ENCODE results near the gene CRAT. TPM values are rescaled to one million over a fixed set of nuclear protein-coding genes. Genes with fewer than 3 reads are reported as not detected.

CRAT gene
- total RNA-seq, 1 experiment from 2014 or later: 16.1 TPM

DNA sequence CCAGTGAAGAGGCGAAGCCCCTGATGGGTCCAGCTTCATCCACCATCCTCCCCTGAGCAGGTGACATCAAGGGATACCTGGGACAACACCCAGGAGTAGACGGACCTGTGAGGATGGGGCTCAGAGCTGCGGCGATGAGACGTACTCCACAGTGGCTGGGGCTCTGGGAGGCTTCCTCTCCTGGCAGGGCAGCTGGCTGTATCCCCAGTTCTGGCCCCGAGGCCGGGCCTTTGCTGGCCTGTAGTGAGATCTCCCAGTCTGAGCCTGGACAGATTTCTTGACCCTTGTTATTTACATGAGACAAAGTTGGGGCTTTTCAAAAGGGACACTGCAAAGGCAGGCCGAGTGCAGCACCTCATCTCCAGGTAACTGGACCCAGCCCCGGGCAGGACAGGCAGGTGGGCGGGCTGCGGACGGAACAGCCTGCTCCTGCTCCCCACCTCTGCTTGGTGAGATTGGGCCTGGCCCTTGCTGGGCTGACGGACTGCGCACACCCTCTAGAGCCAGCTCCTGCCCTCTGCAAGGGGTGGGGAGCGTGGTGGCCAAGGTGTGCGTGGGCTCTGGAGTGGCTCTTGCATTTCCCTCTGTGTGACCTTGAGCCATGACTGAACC, 44.4 kb upstream of the CRAT start:
- H3K27ac ChIP-seq (ENCODE audit: low read length): no peak overlapping the region
- no peaks in the 10 kb centered on the region for H3F3A ChIP-seq (ENCODE audit: low read length, unreplicated experiment)
- ChIA-PET CTCF (no interaction called here), POLR2A (ENCODE audit: unreplicated experiment) (no interaction called here)
- H3K4me1 ChIP-seq (ENCODE audit: insufficient read depth, low read length): no peaks in the 10 kb centered on the region
- no peaks in the 10 kb centered on the region for H3K79me2 ChIP-seq (ENCODE audit: low read length)
- TF ChIP-seq EZH2 (IDR thresholded peaks at IDR 0.05; ENCODE audit: low read length, unreplicated experiment) (no peak), EZH2phosphoT487 (IDR thresholded peaks at IDR 0.05; ENCODE audit: borderline replicate concordance, low read length) (no peak)
- TF ChIP-seq, protein P1, sequence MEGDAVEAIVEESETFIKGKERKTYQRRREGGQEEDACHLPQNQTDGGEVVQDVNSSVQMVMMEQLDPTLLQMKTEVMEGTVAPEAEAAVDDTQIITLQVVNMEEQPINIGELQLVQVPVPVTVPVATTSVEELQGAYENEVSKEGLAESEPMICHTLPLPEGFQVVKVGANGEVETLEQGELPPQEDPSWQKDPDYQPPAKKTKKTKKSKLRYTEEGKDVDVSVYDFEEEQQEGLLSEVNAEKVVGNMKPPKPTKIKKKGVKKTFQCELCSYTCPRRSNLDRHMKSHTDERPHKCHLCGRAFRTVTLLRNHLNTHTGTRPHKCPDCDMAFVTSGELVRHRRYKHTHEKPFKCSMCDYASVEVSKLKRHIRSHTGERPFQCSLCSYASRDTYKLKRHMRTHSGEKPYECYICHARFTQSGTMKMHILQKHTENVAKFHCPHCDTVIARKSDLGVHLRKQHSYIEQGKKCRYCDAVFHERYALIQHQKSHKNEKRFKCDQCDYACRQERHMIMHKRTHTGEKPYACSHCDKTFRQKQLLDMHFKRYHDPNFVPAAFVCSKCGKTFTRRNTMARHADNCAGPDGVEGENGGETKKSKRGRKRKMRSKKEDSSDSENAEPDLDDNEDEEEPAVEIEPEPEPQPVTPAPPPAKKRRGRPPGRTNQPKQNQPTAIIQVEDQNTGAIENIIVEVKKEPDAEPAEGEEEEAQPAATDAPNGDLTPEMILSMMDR (conservative IDR thresholded peaks at IDR 0.05; ENCODE audit: low read depth, low read length): no peak
- no peak overlapping the region for H3K4me3 ChIP-seq (ENCODE audit: low read length)
- ATAC-seq (no peak), DNase-seq (no peak)
- intact Hi-C loops (cut with micrococcal nuclease): no loop called here
- no TSS peak for BruUV-seq (replicated peaks)
- no peaks in the 10 kb centered on the region for H3K9me2 ChIP-seq (replicated peaks; ENCODE audit: low read length)
- no peaks in the 10 kb centered on the region for H3K27me3 ChIP-seq (ENCODE audit: low read length)
- no peaks in the 10 kb centered on the region for H3K36me3 ChIP-seq (ENCODE audit: low read depth, low read length)
- H4K20me1 ChIP-seq (ENCODE audit: low read length): no peaks in the 10 kb centered on the region
- H2AFZ ChIP-seq (ENCODE audit: low read length): no peak overlapping the region
- no peak overlapping the region for H3K4me2 ChIP-seq (ENCODE audit: low read length)
- H3K9me3 ChIP-seq (ENCODE audit: low read length): no peaks in the 10 kb centered on the region
- H3K9ac ChIP-seq (ENCODE audit: low read length): no peak overlapping the region

DNA sequence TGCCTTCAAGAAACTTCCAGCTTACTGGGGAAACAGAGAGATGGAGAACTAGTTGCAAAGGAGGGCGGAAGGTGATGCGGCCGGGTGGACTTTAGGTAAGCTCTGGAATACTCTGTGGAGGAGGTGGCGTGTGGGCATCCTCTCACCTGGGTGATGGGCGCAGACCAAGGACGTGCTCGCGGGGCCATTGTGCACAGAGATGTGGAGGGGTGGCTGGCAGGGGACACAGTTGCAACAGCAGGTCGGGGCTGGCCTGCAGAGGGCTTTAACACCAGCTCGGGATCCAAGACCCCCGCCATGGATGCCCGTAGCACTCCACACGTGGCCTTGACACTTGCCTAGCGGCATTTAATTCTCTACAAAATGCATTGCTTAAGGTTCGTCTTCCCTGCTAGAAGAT, 40.9 kb upstream of the CRAT start:
- BruUV-seq (replicated peaks): no TSS peak
- ATAC-seq (no peak), DNase-seq (no peak)
- Histone ChIP-seq H3K9ac (ENCODE audit: low read length) (no peak overlapping the region), H3K9me3 (ENCODE audit: low read length) (no peaks in the 10 kb centered on the region), H3K36me3 (ENCODE audit: low read depth, low read length) (no peaks in the 10 kb centered on the region), H3F3A (ENCODE audit: low read length, unreplicated experiment) (no peaks in the 10 kb centered on the region), H3K27me3 (ENCODE audit: low read length) (no peaks in the 10 kb centered on the region), H3K4me1 (ENCODE audit: insufficient read depth, low read length) (no peaks in the 10 kb centered on the region), H3K79me2 (ENCODE audit: low read length) (no peaks in the 10 kb centered on the region), H3K4me3 (ENCODE audit: low read length) (no peak overlapping the region), H4K20me1 (ENCODE audit: low read length) (no peaks in the 10 kb centered on the region), H3K4me2 (ENCODE audit: low read length) (no peak overlapping the region), H2AFZ (ENCODE audit: low read length) (no peak overlapping the region), H3K27ac (ENCODE audit: low read length) (no peak overlapping the region), H3K9me2 (replicated peaks; ENCODE audit: low read length) (no peaks in the 10 kb centered on the region)
- ChIA-PET POLR2A (ENCODE audit: unreplicated experiment) (no interaction called here), CTCF (no interaction called here)
- TF ChIP-seq EZH2 (IDR thresholded peaks at IDR 0.05; ENCODE audit: low read length, unreplicated experiment) (no peak), EZH2phosphoT487 (IDR thresholded peaks at IDR 0.05; ENCODE audit: borderline replicate concordance, low read length) (no peak)
- TF ChIP-seq, protein P1 (conservative IDR thresholded peaks at IDR 0.05; ENCODE audit: low read depth, low read length): no peak
- intact Hi-C loops (cut with micrococcal nuclease): no loop called here

DNA sequence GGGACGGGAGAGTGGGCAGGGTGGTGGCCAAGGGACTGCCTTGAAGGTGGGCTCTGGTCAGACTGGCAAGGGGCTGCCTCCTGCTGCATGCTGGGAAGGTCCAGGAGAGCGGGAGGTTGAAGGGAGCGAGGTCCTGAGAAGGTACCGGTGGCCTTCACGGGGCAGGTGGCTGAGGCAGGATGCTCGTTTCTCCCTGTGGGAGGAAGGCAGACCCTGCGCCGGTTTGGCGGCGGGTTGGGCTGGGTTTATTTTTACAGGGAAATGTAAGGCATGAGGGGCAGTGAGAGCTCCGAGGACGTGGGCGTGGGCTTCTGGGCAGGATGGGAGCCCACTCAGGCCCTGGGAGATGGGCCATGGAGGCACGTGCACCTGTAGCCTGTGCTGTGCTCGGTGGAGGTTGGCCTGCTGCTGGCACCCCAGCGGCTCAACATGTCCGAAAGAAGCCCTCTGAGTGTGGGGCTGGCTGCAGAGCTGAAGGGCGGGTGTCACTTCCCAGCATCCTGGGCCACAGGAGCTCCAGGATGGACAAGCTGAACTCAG, 40.1 kb upstream of the CRAT start:
- H3K36me3 ChIP-seq (ENCODE audit: low read depth, low read length): no peaks in the 10 kb centered on the region

More for the DNA sequence above, 40.1 kb upstream of the CRAT start:
- DNase-seq: no peak
- Histone ChIP-seq H3K79me2 (ENCODE audit: low read length) (no peaks in the 10 kb centered on the region), H3K4me2 (ENCODE audit: low read length) (no peak overlapping the region), H4K20me1 (ENCODE audit: low read length) (no peaks in the 10 kb centered on the region), H3K9me2 (replicated peaks; ENCODE audit: low read length) (no peaks in the 10 kb centered on the region), H3K4me1 (ENCODE audit: insufficient read depth, low read length) (no peaks in the 10 kb centered on the region), H3K27ac (ENCODE audit: low read length) (no peak overlapping the region), H3F3A (ENCODE audit: low read length, unreplicated experiment) (no peaks in the 10 kb centered on the region), H3K4me3 (ENCODE audit: low read length) (no peak overlapping the region), H3K9ac (ENCODE audit: low read length) (no peak overlapping the region), H3K9me3 (ENCODE audit: low read length) (no peaks in the 10 kb centered on the region), H2AFZ (ENCODE audit: low read length) (no peak overlapping the region), H3K27me3 (ENCODE audit: low read length) (no peaks in the 10 kb centered on the region)
- no peak for ATAC-seq
- BruUV-seq (replicated peaks): no TSS peak
- POLR2A ChIA-PET (ENCODE audit: unreplicated experiment): no interaction called here
- TF ChIP-seq, protein P1 (conservative IDR thresholded peaks at IDR 0.05; ENCODE audit: low read depth, low read length): no peak
- TF ChIP-seq EZH2 (IDR thresholded peaks at IDR 0.05; ENCODE audit: low read length, unreplicated experiment) (no peak), EZH2phosphoT487 (IDR thresholded peaks at IDR 0.05; ENCODE audit: borderline replicate concordance, low read length) (no peak)
- intact Hi-C loops (cut with micrococcal nuclease): no loop called here
- CTCF ChIA-PET: no interaction called here
